ENCODE measurements around the gene CHMP1B.
"Not testable (repeated sequence)": the region's sequence is repeated elsewhere in the genome, so short reads cannot be mapped to it uniquely, and the experiment has no call there.

The CHMP1B gene

DNA sequence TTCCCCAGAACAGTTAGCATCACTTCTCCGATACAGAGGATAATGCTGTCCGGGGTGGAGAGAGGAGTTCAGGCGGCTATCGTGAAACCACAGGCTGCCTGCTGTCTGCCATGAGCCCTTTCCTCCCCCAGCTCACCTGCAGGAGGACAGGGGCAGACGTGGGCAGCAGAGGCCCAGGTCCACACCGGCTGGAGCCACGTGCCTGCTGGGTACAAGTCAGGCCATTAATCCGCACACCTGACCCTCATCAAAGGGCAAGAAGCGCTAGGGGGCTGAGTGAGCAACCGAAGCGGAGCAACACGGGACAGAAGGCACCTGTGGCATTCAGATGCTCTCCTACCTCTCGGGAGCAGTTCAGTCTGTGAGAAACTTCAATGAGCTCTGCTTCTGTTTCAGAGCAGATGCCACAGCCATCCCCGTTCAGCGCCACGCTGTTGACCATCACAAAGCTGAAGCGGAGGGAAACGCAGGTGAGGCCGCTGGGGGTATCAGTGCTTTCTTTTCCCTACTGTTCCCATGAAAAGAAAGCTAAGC, 35.4 kb downstream of the CHMP1B start:
- TF ChIP-seq CTCF (IDR thresholded peaks at IDR 0.05; ENCODE audit: borderline replicate concordance, insufficient read depth, low read depth, low read length): no peak
- H3K4me3 ChIP-seq (ENCODE audit: low read depth, low read length): no peak overlapping the region

DNA sequence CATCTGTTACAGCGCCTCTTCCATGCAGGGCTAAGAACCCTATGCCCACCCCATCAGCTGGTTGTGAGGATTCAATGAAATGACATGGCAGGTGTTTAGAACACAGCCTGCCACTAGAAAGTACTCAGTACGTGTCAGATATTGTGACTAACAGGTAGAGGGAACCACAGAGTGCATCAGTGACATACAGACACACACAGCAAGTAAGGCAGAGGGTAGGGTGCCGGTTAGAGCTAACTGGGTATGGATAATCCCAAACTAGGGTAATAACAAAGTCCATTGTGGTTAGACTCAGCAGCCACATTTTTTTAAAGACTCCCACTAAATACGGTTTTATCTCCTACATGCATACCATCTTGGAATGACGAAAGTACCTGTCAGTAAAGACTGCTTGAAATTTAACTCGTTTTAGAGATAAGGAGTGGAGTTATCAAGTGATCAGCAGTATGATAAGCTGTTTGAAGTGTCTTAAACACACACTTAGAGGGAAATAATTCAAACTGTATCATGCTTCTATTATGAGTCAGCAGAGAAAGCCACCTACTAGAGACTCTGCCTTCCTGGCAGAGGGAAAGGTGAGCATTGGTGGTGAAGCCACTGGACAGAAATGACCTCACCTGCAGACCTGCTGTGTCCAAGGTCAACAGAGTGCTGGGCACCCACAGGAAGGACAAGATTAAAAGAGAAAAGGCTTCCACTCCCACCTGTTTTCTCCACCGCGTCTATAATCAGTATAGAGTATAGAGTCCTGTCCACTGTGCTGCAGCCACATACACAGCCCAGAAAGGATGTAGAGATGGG, 36.3 kb downstream of the CHMP1B start:
- H3K4me3 ChIP-seq (ENCODE audit: low read depth, low read length): no peak overlapping the region
- no peak for TF ChIP-seq CTCF (IDR thresholded peaks at IDR 0.05; ENCODE audit: borderline replicate concordance, insufficient read depth, low read depth, low read length)

DNA sequence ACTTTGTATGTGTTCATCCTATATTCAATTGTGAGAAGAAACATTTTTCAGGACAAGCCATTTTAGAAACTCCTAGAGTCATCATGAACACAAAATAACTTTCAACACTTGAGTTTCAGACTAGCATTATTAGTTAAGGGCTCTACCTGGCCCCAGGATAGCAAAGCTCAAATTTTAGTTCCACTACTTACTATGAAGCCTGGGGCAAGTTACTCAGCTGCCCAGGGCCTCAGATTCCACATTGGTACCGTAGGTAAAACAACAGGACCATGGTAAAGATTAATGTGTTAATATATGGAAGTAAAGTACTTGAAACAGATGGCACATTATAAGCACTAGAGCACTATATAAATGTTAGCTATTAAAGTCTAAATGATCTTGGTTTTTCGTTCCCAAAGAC, 37.5 kb downstream of the CHMP1B start:
- no peak overlapping the region for H3K4me3 ChIP-seq (ENCODE audit: low read depth, low read length)
- TF ChIP-seq CTCF (IDR thresholded peaks at IDR 0.05; ENCODE audit: borderline replicate concordance, insufficient read depth, low read depth, low read length): no peak

- no peak for TF ChIP-seq CTCF (IDR thresholded peaks at IDR 0.05; ENCODE audit: borderline replicate concordance, insufficient read depth, low read depth, low read length)
- no peak overlapping the region for H3K4me3 ChIP-seq (ENCODE audit: low read depth, low read length)
These were observed 38.1 kb downstream of the CHMP1B start for GRCh38 chr18:11889284-11889683.

GRCh38 chr18:11891737-11892136, 40.5 kb downstream of the CHMP1B start:
- no peak overlapping the region for H3K4me3 ChIP-seq (ENCODE audit: low read depth, low read length)
- TF ChIP-seq CTCF (IDR thresholded peaks at IDR 0.05; ENCODE audit: borderline replicate concordance, insufficient read depth, low read depth, low read length): no peak

DNA sequence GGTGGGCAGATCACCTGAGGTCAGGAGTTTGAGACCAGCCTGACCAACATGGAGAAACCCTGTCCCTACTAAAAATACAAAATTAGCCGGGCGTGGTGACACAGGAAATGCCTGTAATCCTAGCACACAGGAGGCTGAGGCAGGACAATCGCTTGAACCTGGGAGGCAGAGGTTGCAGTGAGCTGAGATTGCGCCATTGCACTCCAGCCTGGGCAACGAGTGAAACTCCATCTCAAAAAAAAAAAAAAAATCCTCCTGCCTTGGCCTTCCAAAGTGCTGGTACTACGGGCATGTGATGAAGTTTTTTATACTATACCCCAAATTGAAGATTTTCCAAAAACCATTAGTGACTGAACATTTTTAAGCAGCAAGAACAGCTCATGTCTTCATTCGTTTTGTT, 41.2 kb downstream of the CHMP1B start:
- not testable (repeated sequence) for H3K4me3 ChIP-seq (ENCODE audit: low read depth, low read length)

DNA sequence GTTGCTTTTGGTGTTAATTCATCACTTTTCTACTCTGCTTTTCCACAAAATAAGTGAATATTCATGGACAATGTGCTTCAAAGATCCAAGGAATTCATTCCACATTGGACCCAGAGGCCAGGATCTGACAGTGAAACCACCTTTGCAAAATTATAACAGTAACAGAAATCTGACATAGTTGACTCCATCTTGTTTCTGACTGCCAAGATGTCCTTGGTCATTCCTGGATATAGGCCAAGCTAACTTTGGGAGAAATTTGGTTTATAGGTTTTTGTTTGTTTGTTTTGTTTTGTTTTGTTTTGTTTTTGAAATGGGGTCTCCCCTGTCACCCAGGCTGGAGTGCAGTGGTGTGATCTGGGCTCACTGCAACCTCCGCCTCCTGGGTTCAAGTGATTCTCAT, 46.6 kb downstream of the CHMP1B start:
- no peak overlapping the region for H3K4me3 ChIP-seq (ENCODE audit: low read depth, low read length)
- TF ChIP-seq CTCF (IDR thresholded peaks at IDR 0.05; ENCODE audit: borderline replicate concordance, insufficient read depth, low read depth, low read length): no peak

Data from GM12875 (cell line).